DND-41 (cell line): ENCODE results near the gene LRRC32.

Experiments
- ATAC-seq: fragments of 200-7000 bp; cut with Tn5 transposase; 3 replicates; pipeline ENCODE4 v1.9.1; 2021; ENCODE audit warnings: low read depth; ENCODE audit not compliant: insufficient read depth
- DNase-seq: peaks from one replicate; pipeline ENCODE4 v3.0.0-alpha.2; 2020
- H2AFZ ChIP-seq: 2 replicates; pipeline ENCODE4 v1.6.0; 2012; ENCODE audit warnings: low read depth, low read length
- H3K27ac ChIP-seq: 2 replicates; pipeline ENCODE4 v1.5.1; 2012; ENCODE audit warnings: low read length, inconsistent platforms
- H3K27me3 ChIP-seq: fragments of 200-600 bp; sonication (generic); 2 replicates; pipeline ENCODE4 v1.6.0; 2012; ENCODE audit warnings: low read length, mild to moderate bottlenecking, inconsistent platforms; ENCODE audit not compliant: insufficient read depth, poor library complexity
- H3K36me3 ChIP-seq: 2 replicates; pipeline ENCODE4 v1.5.1; 2012; ENCODE audit warnings: low read length, inconsistent platforms; ENCODE audit not compliant: insufficient read depth
- H3K4me1 ChIP-seq: 2 replicates; pipeline ENCODE4 v1.5.1; 2012; ENCODE audit warnings: mild to moderate bottlenecking, low read length; ENCODE audit not compliant: insufficient read depth
- H3K4me2 ChIP-seq: 2 replicates; pipeline ENCODE4 v1.6.0; 2012; ENCODE audit warnings: mild to moderate bottlenecking, moderate library complexity, low read length, inconsistent platforms; ENCODE audit not compliant: insufficient read depth
- H3K4me3 ChIP-seq, 2 experiments: fragments of 200-600 bp in 1 of 2; shearing (Covaris generic) in 1 of 2; 2 replicates each; pipeline ENCODE4 v1.5.1; 2012 to 2016; ENCODE audit warnings: inconsistent platforms in 2 of 2, low read length in 2 of 2, mild to moderate bottlenecking in 2 of 2, low read depth in 1 of 2, moderate library complexity in 1 of 2
- H3K79me2 ChIP-seq: 2 replicates; pipeline ENCODE4 v1.6.0; 2012; ENCODE audit warnings: low read length, inconsistent platforms; ENCODE audit not compliant: insufficient read depth
- H3K9ac ChIP-seq: 2 replicates; pipeline ENCODE4 v1.6.0; 2012; ENCODE audit warnings: low read depth, mild to moderate bottlenecking, inconsistent platforms, low read length, moderate library complexity
- H3K9me3 ChIP-seq: 2 replicates; pipeline ENCODE4 v1.5.1; 2012; ENCODE audit warnings: low read length, moderate library complexity, mild to moderate bottlenecking, inconsistent platforms; ENCODE audit not compliant: insufficient read depth, severe bottlenecking
- H4K20me1 ChIP-seq: 2 replicates; pipeline ENCODE4 v1.6.0; 2012; ENCODE audit warnings: low read length; ENCODE audit not compliant: insufficient read depth
- CTCF ChIP-seq: IDR thresholded peaks from 2 replicates; pipeline ENCODE4 v1.5.1; 2012; ENCODE audit warnings: borderline replicate concordance, low read length, moderate library complexity, mild to moderate bottlenecking; ENCODE audit not compliant: poor library complexity, severe bottlenecking; ENCODE audit errors: extremely low read depth
- EZH2 ChIP-seq: IDR thresholded peaks from 3 replicates; pipeline ENCODE4 v1.6.1; 2012; ENCODE audit warnings: borderline replicate concordance, low read depth, mild to moderate bottlenecking, moderate library complexity, low read length, inconsistent platforms; ENCODE audit not compliant: severe bottlenecking

The LRRC32 gene

GRCh38 chr11:76623884-76624419, 46.6 kb downstream of the LRRC32 start:
- no peak for TF ChIP-seq CTCF
- TF ChIP-seq EZH2: no peak
- no peak overlapping the region for H3K4me3 ChIP-seq

GRCh38 chr11:76623171-76623883, 47.2 kb downstream of the LRRC32 start:
- Histone ChIP-seq H4K20me1 (no peaks in the 10 kb centered on the region), H3K4me2 (no peak overlapping the region), H3K9ac (no peak overlapping the region), H3K4me3 (no peak overlapping the region), H2AFZ (no peak overlapping the region), H3K36me3 (no peaks in the 10 kb centered on the region), H3K79me2 (no peaks in the 10 kb centered on the region), H3K9me3 (no peaks in the 10 kb centered on the region), H3K27me3 (no peaks in the 10 kb centered on the region), H3K4me1 (no peaks in the 10 kb centered on the region), H3K27ac (no peak overlapping the region)
- ATAC-seq: no peak
- no peak for DNase-seq
- TF ChIP-seq EZH2: no peak
- no peak for TF ChIP-seq CTCF

More at GRCh38 chr11:76623884-76624419, 46.6 kb downstream of the LRRC32 start:
- Histone ChIP-seq H3K27ac (no peak overlapping the region), H3K36me3 (no peaks in the 10 kb centered on the region), H2AFZ (no peak overlapping the region), H3K4me1 (no peaks in the 10 kb centered on the region), H4K20me1 (no peaks in the 10 kb centered on the region), H3K79me2 (no peaks in the 10 kb centered on the region), H3K9me3 (no peaks in the 10 kb centered on the region), H3K4me2 (no peak overlapping the region), H3K9ac (no peak overlapping the region), H3K27me3 (no peaks in the 10 kb centered on the region)
- ATAC-seq (no peak), DNase-seq (no peak)

GRCh38 chr11:76622493-76623094, 48.0 kb downstream of the LRRC32 start:
- no peaks in the 10 kb centered on the region for H3K36me3 ChIP-seq
- no peaks in the 10 kb centered on the region for H4K20me1 ChIP-seq
- H3K9ac ChIP-seq: no peak overlapping the region
- no peak overlapping the region for H2AFZ ChIP-seq
- no peaks in the 10 kb centered on the region for H3K9me3 ChIP-seq
- no peak overlapping the region for H3K27ac ChIP-seq
- no peaks in the 10 kb centered on the region for H3K4me1 ChIP-seq
- no peak for DNase-seq
- H3K4me3 ChIP-seq: no peak overlapping the region
- no peaks in the 10 kb centered on the region for H3K27me3 ChIP-seq
- no peak overlapping the region for H3K4me2 ChIP-seq
- ATAC-seq: no peak
- TF ChIP-seq EZH2: no peak
- TF ChIP-seq CTCF: no peak
- no peaks in the 10 kb centered on the region for H3K79me2 ChIP-seq
